Neural progenitor cell (in vitro differentiated cells): ENCODE data around the gene PFN1.
"Not testable (repeated sequence)": the region's sequence is repeated elsewhere in the genome, so short reads cannot be mapped to it uniquely, and the experiment has no call there.

Experiments used
- CTCF ChIP-seq: fragments of 200-600 bp; sonication (generic); IDR thresholded peaks from 2 replicates; pipeline ENCODE4 v1.5.1; 2017; ENCODE audit warnings: antibody characterized with exemption, mild to moderate bottlenecking
- EZH2 ChIP-seq: fragments of 200-600 bp; sonication (generic); IDR thresholded peaks from 2 replicates; pipeline ENCODE4 v1.6.1; 2017; ENCODE audit warnings: antibody characterized with exemption, mild to moderate bottlenecking, moderate library complexity

GRCh38 chr17:4926577-4927335 lies 21.6 kb downstream of the PFN1 start:
- not testable (repeated sequence) for TF ChIP-seq CTCF, EZH2
